Measurements from ENCODE around the gene PPP2R5D.

Gene PPP2R5D

DNA sequence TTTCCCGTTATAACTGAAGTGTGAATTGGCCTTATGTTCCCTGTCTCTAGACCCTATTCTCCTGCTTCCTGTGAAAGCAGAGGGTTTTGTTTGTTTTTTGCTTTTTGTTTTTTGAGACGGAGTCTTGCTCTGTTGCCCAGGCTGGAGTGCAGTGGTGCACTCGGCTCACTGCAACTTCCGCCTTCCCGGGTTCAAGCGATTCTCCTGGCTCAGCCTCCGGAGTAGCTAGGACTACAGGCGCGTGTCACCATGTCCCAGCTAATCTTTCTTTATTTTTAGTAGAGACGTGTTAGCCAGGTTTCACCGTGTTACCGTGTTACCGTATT is 24.5 kb upstream of the PPP2R5D start:
- no peaks in the 10 kb centered on the region for H3K79me2 ChIP-seq (ENCODE audit: insufficient read depth, low read length)
- H3K4me2 ChIP-seq (ENCODE audit: insufficient read depth, low read length) = no peak overlapping the region
- DNase-seq (no peak), ATAC-seq (ENCODE audit: insufficient read depth, low read depth) (no peak)
- H3K9me3 ChIP-seq (ENCODE audit: insufficient read depth, low read length, severe bottlenecking) = no peaks in the 10 kb centered on the region
- H4K20me1 ChIP-seq (ENCODE audit: insufficient read depth, low read length) = no peaks in the 10 kb centered on the region
- TF ChIP-seq EZH2 (IDR thresholded peaks at IDR 0.05; ENCODE audit: borderline replicate concordance, low read depth, low read length, severe bottlenecking) = no peak
- TF ChIP-seq CTCF (IDR thresholded peaks at IDR 0.05; ENCODE audit: borderline replicate concordance, extremely low read depth, low read length, poor library complexity, severe bottlenecking) = no peak
- H3K4me1 ChIP-seq (ENCODE audit: insufficient read depth, low read length) = no peaks in the 10 kb centered on the region
- peaks cover 17% of the 10 kb centered on the region for H3K36me3 ChIP-seq (ENCODE audit: insufficient read depth, low read length)
- no peak overlapping the region for H2AFZ ChIP-seq (ENCODE audit: low read depth, low read length)
- H3K4me3 ChIP-seq (ENCODE audit: low read depth in 1 of 2, low read length in 2 of 2) = no peak overlapping the region
- H3K27me3 ChIP-seq (ENCODE audit: insufficient read depth, low read length, poor library complexity) = no peaks in the 10 kb centered on the region
- H3K27ac ChIP-seq (ENCODE audit: low read length) = no peak overlapping the region
- H3K9ac ChIP-seq (ENCODE audit: low read depth, low read length) = no peak overlapping the region

DNA sequence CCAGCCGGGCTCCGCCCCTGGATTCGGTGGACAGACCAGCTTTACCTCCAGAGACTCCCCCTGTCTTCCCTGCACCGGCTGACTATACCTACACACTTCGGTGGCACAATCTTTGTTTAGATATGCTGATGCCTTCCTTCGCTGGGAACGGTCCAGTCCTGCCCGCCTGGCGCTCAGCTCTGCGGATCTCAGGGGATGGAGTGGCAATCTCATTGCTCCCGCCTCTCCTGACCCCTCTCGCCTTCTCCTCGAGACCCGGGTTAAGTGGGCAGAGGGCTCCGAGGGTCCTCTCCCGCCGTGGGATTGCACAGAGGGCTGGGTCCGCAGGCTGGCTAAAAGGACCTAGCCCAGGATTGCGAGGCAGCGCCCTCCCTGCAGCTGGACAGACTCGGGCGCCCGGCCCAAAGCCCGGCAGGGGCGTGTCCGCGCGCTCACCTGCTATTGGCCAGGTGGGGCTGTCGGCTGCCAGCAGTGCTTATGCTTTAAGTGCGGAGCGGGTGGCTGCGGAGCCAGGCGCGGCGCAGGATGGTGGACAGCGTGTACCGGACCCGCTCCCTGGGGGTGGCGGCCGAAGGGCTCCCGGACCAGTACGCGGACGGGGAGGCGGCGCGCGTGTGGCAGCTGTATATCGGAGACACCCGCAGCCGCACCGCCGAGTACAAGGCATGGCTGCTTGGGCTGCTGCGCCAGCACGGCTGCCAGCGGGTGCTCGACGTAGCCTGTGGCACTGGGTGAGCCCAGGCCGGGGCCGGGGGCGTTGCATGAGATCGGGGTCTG is 23.9 kb upstream of the PPP2R5D start, which contains the start of gene GNMT:
GNMT (plus strand) TSS at position 512 of the 777 bp plus-strand sequence; CDS start at position 526, 14 bp downstream.
- DNase-seq (no peak), ATAC-seq (ENCODE audit: insufficient read depth, low read depth) (no peak)
- Histone ChIP-seq H3K79me2 (ENCODE audit: insufficient read depth, low read length) (no peaks in the 10 kb centered on the region), H3K4me1 (ENCODE audit: insufficient read depth, low read length) (no peaks in the 10 kb centered on the region), H4K20me1 (ENCODE audit: insufficient read depth, low read length) (no peaks in the 10 kb centered on the region), H3K4me2 (ENCODE audit: insufficient read depth, low read length) (no peak within 1 kb of the TSS), H3K4me3 (ENCODE audit: low read depth in 1 of 2, low read length in 2 of 2) (no peak within 1 kb of the TSS), H2AFZ (ENCODE audit: low read depth, low read length) (no peak within 1 kb of the TSS), H3K27ac (ENCODE audit: low read length) (no peak within 1 kb of the TSS), H3K27me3 (ENCODE audit: insufficient read depth, low read length, poor library complexity) (no peaks in the 10 kb centered on the region), H3K36me3 (ENCODE audit: insufficient read depth, low read length) (peaks cover 22% of the 10 kb centered on the region), H3K9ac (ENCODE audit: low read depth, low read length) (no peak within 1 kb of the TSS), H3K9me3 (ENCODE audit: insufficient read depth, low read length, severe bottlenecking) (no peaks in the 10 kb centered on the region)
- TF ChIP-seq EZH2 (IDR thresholded peaks at IDR 0.05; ENCODE audit: borderline replicate concordance, low read depth, low read length, severe bottlenecking) = no peak
- no peak for TF ChIP-seq CTCF (IDR thresholded peaks at IDR 0.05; ENCODE audit: borderline replicate concordance, extremely low read depth, low read length, poor library complexity, severe bottlenecking)

GRCh38 chr6:42961020-42961470 is 23.3 kb upstream of the PPP2R5D start:
- DNase-seq (no peak), ATAC-seq (ENCODE audit: insufficient read depth, low read depth) (no peak)
- no peak overlapping the region for H3K4me2 ChIP-seq (ENCODE audit: insufficient read depth, low read length)
- no peaks in the 10 kb centered on the region for H3K4me1 ChIP-seq (ENCODE audit: insufficient read depth, low read length)
- TF ChIP-seq EZH2 (IDR thresholded peaks at IDR 0.05; ENCODE audit: borderline replicate concordance, low read depth, low read length, severe bottlenecking) (no peak), CTCF (IDR thresholded peaks at IDR 0.05; ENCODE audit: borderline replicate concordance, extremely low read depth, low read length, poor library complexity, severe bottlenecking) (no peak)
- H3K9me3 ChIP-seq (ENCODE audit: insufficient read depth, low read length, severe bottlenecking) = no peaks in the 10 kb centered on the region
- H3K27me3 ChIP-seq (ENCODE audit: insufficient read depth, low read length, poor library complexity) = no peaks in the 10 kb centered on the region
- no peak overlapping the region for H3K9ac ChIP-seq (ENCODE audit: low read depth, low read length)
- peaks cover 27% of the 10 kb centered on the region for H3K36me3 ChIP-seq (ENCODE audit: insufficient read depth, low read length)
- no peak overlapping the region for H3K4me3 ChIP-seq (ENCODE audit: low read depth in 1 of 2, low read length in 2 of 2)
- no peaks in the 10 kb centered on the region for H4K20me1 ChIP-seq (ENCODE audit: insufficient read depth, low read length)
- H3K79me2 ChIP-seq (ENCODE audit: insufficient read depth, low read length) = no peaks in the 10 kb centered on the region
- H3K27ac ChIP-seq (ENCODE audit: low read length) = no peak overlapping the region
- no peak overlapping the region for H2AFZ ChIP-seq (ENCODE audit: low read depth, low read length)

Data from DND-41 (cell line).